GM19043 (cell line): ENCODE results near the gene CTRL.

Experiments used
- ATAC-seq: cut with Tn5 transposase; IDR thresholded peaks from one replicate; pipeline ENCODE4 v1.9.1; 2021; ENCODE audit warnings: low read depth; ENCODE audit not compliant: unreplicated experiment

CTRL gene

GRCh38 chr16:67963662-67964321 lies 32.1 kb upstream of the CTRL start:
- ATAC-seq: no peak

GRCh38 chr16:67963292-67963661 lies 31.6 kb upstream of the CTRL start:
- no peak for ATAC-seq

- ATAC-seq: no peak
Measured at GRCh38 chr16:67962135-67962534, 30.5 kb upstream of the CTRL start.

GRCh38 chr16:67961551-67961957 lies 29.9 kb upstream of the CTRL start:
- no peak for ATAC-seq

GRCh38 chr16:67959536-67960329 lies 28.1 kb upstream of the CTRL start:
- no peak for ATAC-seq

GRCh38 chr16:67957622-67958021 lies 26.0 kb upstream of the CTRL start:
- no peak for ATAC-seq

- ATAC-seq: no peak
Measured at GRCh38 chr16:67954421-67955196, 22.9 kb upstream of the CTRL start.

- no peak for ATAC-seq
Measured at GRCh38 chr16:67953641-67954375, 22.1 kb upstream of the CTRL start.

GRCh38 chr16:67951485-67951884 lies 19.8 kb upstream of the CTRL start:
- ATAC-seq: no peak

GRCh38 chr16:67950335-67950843 lies 18.7 kb upstream of the CTRL start:
- ATAC-seq: no peak

GRCh38 chr16:67949645-67950044 lies 18.0 kb upstream of the CTRL start:
- no peak for ATAC-seq

- no peak for ATAC-seq
Measured at GRCh38 chr16:67948015-67948414, 16.4 kb upstream of the CTRL start.

- no peak for ATAC-seq
Measured at GRCh38 chr16:67946966-67947558, 15.4 kb upstream of the CTRL start.

- ATAC-seq: no peak
Measured at GRCh38 chr16:67946128-67946569, 14.5 kb upstream of the CTRL start.

GRCh38 chr16:67945392-67945933 lies 13.8 kb upstream of the CTRL start:
- no peak for ATAC-seq

GRCh38 chr16:67944690-67945391 lies 13.2 kb upstream of the CTRL start:
- ATAC-seq: no peak

GRCh38 chr16:67943619-67944504 lies 12.2 kb upstream of the CTRL start, which contains the start of gene LCAT:
TSS of gene LCAT (minus strand) at chr16:67944120. CDS start at chr16:67944101, 19 bp downstream.
- ATAC-seq: no peak

- no peak for ATAC-seq
Measured at GRCh38 chr16:67943256-67943618, 11.6 kb upstream of the CTRL start.
